DOHH2 (cell line): ENCODE measurements around the gene BAG5.

Experiments
- H3F3A ChIP-seq: fragments of 200-600 bp; sonication (generic), shearing (Covaris generic); 2 replicates; pipeline ENCODE4 v1.6.0; 2016; ENCODE audit warnings: antibody characterized with exemption, mild to moderate bottlenecking; ENCODE audit not compliant: control insufficient read depth, insufficient read depth
- H3K27ac ChIP-seq: fragments of 200-600 bp; sonication (generic); 2 replicates; pipeline ENCODE4 v1.5.1; 2014; ENCODE audit warnings: low read depth, mild to moderate bottlenecking, low read length, moderate library complexity
- H3K27me3 ChIP-seq: fragments of 200-600 bp; sonication (generic); 2 replicates; pipeline ENCODE4 v1.6.1; 2014; ENCODE audit warnings: mild to moderate bottlenecking, low read length, mixed read lengths; ENCODE audit not compliant: control insufficient read depth
- H3K36me3 ChIP-seq: fragments of 200-600 bp; sonication (generic); 2 replicates; pipeline ENCODE4 v1.6.1; 2014; ENCODE audit warnings: mild to moderate bottlenecking, low read length, moderate library complexity, mixed read lengths; ENCODE audit not compliant: control insufficient read depth
- H3K4me1 ChIP-seq: fragments of 200-600 bp; sonication (generic); 2 replicates; pipeline ENCODE4 v1.6.1; 2014; ENCODE audit warnings: mild to moderate bottlenecking, low read length, mixed read lengths; ENCODE audit not compliant: control insufficient read depth
- H3K4me2 ChIP-seq: fragments of 200-600 bp; sonication (generic); 2 replicates; pipeline ENCODE4 v1.6.0; 2014; ENCODE audit warnings: mild to moderate bottlenecking, low read length, moderate library complexity
- H3K4me3 ChIP-seq: fragments of 200-600 bp; sonication (generic); 2 replicates; pipeline ENCODE4 v1.5.1; 2014; ENCODE audit warnings: mild to moderate bottlenecking, low read length, mixed read lengths
- H3K79me2 ChIP-seq: fragments of 200-600 bp; sonication (generic); 2 replicates; pipeline ENCODE4 v1.6.1; 2014; ENCODE audit warnings: mild to moderate bottlenecking, low read length, mixed read lengths; ENCODE audit not compliant: control insufficient read depth
- H3K9me2 ChIP-seq: fragments of 200-600 bp; sonication (generic); replicated peaks from 2 replicates; pipeline ENCODE4 v1.6.1; 2014; ENCODE audit warnings: mild to moderate bottlenecking, low read length, mixed read lengths; ENCODE audit not compliant: control insufficient read depth
- H3K9me3 ChIP-seq: fragments of 200-600 bp; sonication (generic); 2 replicates; pipeline ENCODE4 v1.6.1; 2014; ENCODE audit warnings: antibody characterized with exemption, low read length, mixed read lengths; ENCODE audit not compliant: control insufficient read depth, insufficient read depth
- H4K20me1 ChIP-seq: fragments of 200-600 bp; sonication (generic); 2 replicates; pipeline ENCODE4 v1.6.0; 2014; ENCODE audit warnings: low read depth, mild to moderate bottlenecking, antibody characterized with exemption, low read length, moderate library complexity; ENCODE audit not compliant: control insufficient read depth, insufficient read depth
- CTCF ChIP-seq: fragments of 200-600 bp; sonication (generic); IDR thresholded peaks from one replicate; pipeline ENCODE4 v1.5.1; 2014; ENCODE audit warnings: antibody characterized with exemption, mild to moderate bottlenecking, low read depth, low read length; ENCODE audit not compliant: poor library complexity, severe bottlenecking
- EZH2phosphoT487 ChIP-seq: fragments of 200-600 bp; sonication (generic); IDR thresholded peaks from 2 replicates; pipeline ENCODE4 v1.6.1; 2017; ENCODE audit warnings: borderline replicate concordance, mild to moderate bottlenecking, antibody characterized with exemption, low read length, moderate library complexity, mixed read lengths

The BAG5 gene

GRCh38 chr14:103563844-103564505 is 1.5 kb upstream of the BAG5 start:
- peaks cover 89% of the 10 kb centered on the region for H3K79me2 ChIP-seq
- peak overlapping the region; percentile 95 for H3K4me2 ChIP-seq
- H3K9me3 ChIP-seq, result no peaks in the 10 kb centered on the region
- H3K9me2 ChIP-seq, result no peaks in the 10 kb centered on the region
- H3K27me3 ChIP-seq, result no peaks in the 10 kb centered on the region
- H3K4me3 ChIP-seq, result peak overlapping the region; percentile 92
- TF ChIP-seq CTCF, result no peak
- no peak for TF ChIP-seq EZH2phosphoT487
- H3K27ac ChIP-seq, result no peak overlapping the region
- peaks cover 28% of the 10 kb centered on the region for H3K4me1 ChIP-seq
- H3F3A ChIP-seq, result peaks cover 6% of the 10 kb centered on the region
- peaks cover 24% of the 10 kb centered on the region for H4K20me1 ChIP-seq
- peaks cover 26% of the 10 kb centered on the region for H3K36me3 ChIP-seq

- Histone ChIP-seq H3K4me1 (peaks cover 28% of the 10 kb centered on the region), H4K20me1 (peaks cover 32% of the 10 kb centered on the region), H3K9me3 (no peaks in the 10 kb centered on the region), H3K36me3 (peaks cover 33% of the 10 kb centered on the region), H3K4me2 (peak overlapping the region; percentile 95), H3F3A (peaks cover 6% of the 10 kb centered on the region), H3K4me3 (peak overlapping the region; percentile 92), H3K79me2 (peaks cover 94% of the 10 kb centered on the region), H3K9me2 (no peaks in the 10 kb centered on the region), H3K27ac (peak overlapping the region; percentile 58), H3K27me3 (no peaks in the 10 kb centered on the region)
- TF ChIP-seq CTCF, result no peak
Observed at GRCh38 chr14:103563226-103563620, 766 bp upstream of the BAG5 start.

GRCh38 chr14:103562179-103562428 is 353 bp downstream of the BAG5 start:
- H3K27ac ChIP-seq, result peak overlapping the region; percentile 58
- peaks cover 42% of the 10 kb centered on the region for H3K36me3 ChIP-seq
- H3K27me3 ChIP-seq, result no peaks in the 10 kb centered on the region

More at GRCh38 chr14:103562179-103562428, 353 bp downstream of the BAG5 start:
- H3F3A ChIP-seq, result peaks cover 10% of the 10 kb centered on the region
- peaks cover 35% of the 10 kb centered on the region for H4K20me1 ChIP-seq
- peaks cover 29% of the 10 kb centered on the region for H3K4me1 ChIP-seq
- peaks cover 96% of the 10 kb centered on the region for H3K79me2 ChIP-seq
- H3K9me3 ChIP-seq, result no peaks in the 10 kb centered on the region
- H3K4me3 ChIP-seq, result peak overlapping the region; percentile 92
- no peaks in the 10 kb centered on the region for H3K9me2 ChIP-seq
- TF ChIP-seq CTCF (no peak), EZH2phosphoT487 (no peak)
- peak overlapping the region; percentile 95 for H3K4me2 ChIP-seq
